H9 (cell line): Measurements from ENCODE around the gene IGF2BP2. TPM values are rescaled to one million over a fixed set of nuclear protein-coding genes. Genes with fewer than 3 reads are reported as not detected.
"Not testable (repeated sequence)": the region's sequence is repeated elsewhere in the genome, so short reads cannot be mapped to it uniquely, and the experiment has no call there.

Experiments used
- DNase-seq: peaks from one replicate; pipeline ENCODE4 v3.0.0-alpha.2; 2017
- H2AFZ ChIP-seq: one replicate; pipeline ENCODE4 v1.6.1; 2013; ENCODE audit warnings: mild to moderate bottlenecking, low read length, control low read depth, moderate library complexity
- H2AK5ac ChIP-seq: 2 replicates; pipeline ENCODE4 v1.6.1; 2013; ENCODE audit warnings: low read length, control low read depth, mixed read lengths; ENCODE audit not compliant: insufficient read length
- H2BK120ac ChIP-seq: one replicate; pipeline ENCODE4 v1.6.1; 2013; ENCODE audit warnings: low read depth, mild to moderate bottlenecking, low read length, control low read depth, inconsistent platforms; ENCODE audit not compliant: poor library complexity, severe bottlenecking
- H2BK12ac ChIP-seq: 2 replicates; pipeline ENCODE4 v1.6.1; 2013; ENCODE audit warnings: low read length, control low read depth, mixed read lengths, low read depth; ENCODE audit not compliant: insufficient read length
- H2BK15ac ChIP-seq: 2 replicates; pipeline ENCODE4 v1.6.1; 2013; ENCODE audit warnings: low read depth, low read length, control low read depth
- H2BK20ac ChIP-seq: one replicate; pipeline ENCODE4 v1.6.1; 2013; ENCODE audit warnings: low read depth, mild to moderate bottlenecking, low read length, control low read depth, inconsistent platforms; ENCODE audit not compliant: poor library complexity, severe bottlenecking
- H2BK5ac ChIP-seq: 2 replicates; pipeline ENCODE4 v1.6.1; 2013; ENCODE audit warnings: low read length, control low read depth, mixed read lengths; ENCODE audit not compliant: insufficient read length
- H3K14ac ChIP-seq: 2 replicates; pipeline ENCODE4 v1.6.1; 2013; ENCODE audit warnings: low read length, control low read depth; ENCODE audit not compliant: insufficient read depth
- H3K18ac ChIP-seq: 2 replicates; pipeline ENCODE4 v1.6.1; 2013; ENCODE audit warnings: low read depth, mild to moderate bottlenecking, mixed read lengths, low read length, control low read depth; ENCODE audit not compliant: insufficient read length
- H3K23ac ChIP-seq: 2 replicates; pipeline ENCODE4 v1.6.1; 2013; ENCODE audit warnings: low read length, control low read depth, mixed read lengths, low read depth; ENCODE audit not compliant: insufficient read length
- H3K23me2 ChIP-seq: 2 replicates; pipeline ENCODE4 v1.6.1; 2013; ENCODE audit warnings: low read depth, mild to moderate bottlenecking, mixed read lengths, low read length, control low read depth; ENCODE audit not compliant: insufficient read length, poor library complexity, severe bottlenecking
- H3K27ac ChIP-seq: 2 replicates; pipeline ENCODE4 v1.5.1; 2013; ENCODE audit warnings: low read length, control low read depth, mixed read lengths, low read depth; ENCODE audit not compliant: insufficient read length
- H3K27me3 ChIP-seq: 2 replicates; pipeline ENCODE4 v1.6.1; 2013; ENCODE audit warnings: low read length, control low read depth, inconsistent platforms; ENCODE audit not compliant: insufficient read depth
- H3K4ac ChIP-seq: 2 replicates; pipeline ENCODE4 v1.6.1; 2013; ENCODE audit warnings: low read depth, mild to moderate bottlenecking, control low read depth, inconsistent platforms, low read length, moderate library complexity
- H3K4me1 ChIP-seq: 2 replicates; pipeline ENCODE4 v1.6.1; 2013; ENCODE audit warnings: low read length, control low read depth, inconsistent platforms; ENCODE audit not compliant: insufficient read depth
- H3K4me2 ChIP-seq: 2 replicates; pipeline ENCODE4 v1.6.1; 2013; ENCODE audit warnings: low read length, control low read depth, mixed read lengths; ENCODE audit not compliant: insufficient read length, insufficient read depth
- H3K56ac ChIP-seq: 2 replicates; pipeline ENCODE4 v1.6.1; 2013; ENCODE audit warnings: low read depth, mild to moderate bottlenecking, mixed read lengths, low read length, control low read depth; ENCODE audit not compliant: insufficient read length
- H3K79me1 ChIP-seq: 2 replicates; pipeline ENCODE4 v1.6.1; 2013; ENCODE audit warnings: low read depth, mild to moderate bottlenecking, moderate library complexity, low read length, control low read depth, inconsistent platforms; ENCODE audit not compliant: insufficient read depth, poor library complexity, severe bottlenecking
- H3K79me2 ChIP-seq: 2 replicates; pipeline ENCODE4 v1.6.1; 2013; ENCODE audit warnings: low read length, control low read depth, inconsistent platforms; ENCODE audit not compliant: insufficient read depth
- H3K9ac ChIP-seq: 2 replicates; pipeline ENCODE4 v1.6.1; 2013; ENCODE audit warnings: low read length, control low read depth, mixed read lengths; ENCODE audit not compliant: insufficient read length; ENCODE audit errors: extremely low read depth
- H3K9me3 ChIP-seq: one replicate; pipeline ENCODE4 v1.6.1; 2013; ENCODE audit warnings: low read depth, low read length, inconsistent platforms; ENCODE audit not compliant: control insufficient read depth
- H3T11ph ChIP-seq: one replicate; pipeline ENCODE4 v1.6.1; 2013; ENCODE audit warnings: mild to moderate bottlenecking, low read length, control low read depth, inconsistent platforms
- H4K20me1 ChIP-seq: one replicate; pipeline ENCODE4 v1.6.1; 2013; ENCODE audit not compliant: control insufficient read depth, insufficient read length, insufficient read depth
- H4K5ac ChIP-seq: 2 replicates; pipeline ENCODE4 v1.6.1; 2013; ENCODE audit warnings: low read depth, mild to moderate bottlenecking, mixed read lengths, low read length, control low read depth; ENCODE audit not compliant: insufficient read length
- H4K8ac ChIP-seq: replicated peaks from 2 replicates; pipeline ENCODE4 v1.6.1; 2013; ENCODE audit warnings: low read length, control low read depth, mixed read lengths, low read depth; ENCODE audit not compliant: insufficient read length
- H4K91ac ChIP-seq: 2 replicates; pipeline ENCODE4 v1.6.1; 2013; ENCODE audit warnings: low read depth, mild to moderate bottlenecking, moderate library complexity, mixed read lengths, low read length, control low read depth; ENCODE audit not compliant: insufficient read length
- H3K27ac Mint-ChIP-seq, 3 experiments: 2 replicates in 2 of 3; 3 replicates in 1 of 3; pipeline ENCODE4 v1.8.0; 2020 to 2021; ENCODE audit warnings: mixed read lengths in 3 of 3, mild to moderate bottlenecking in 1 of 3, moderate library complexity in 1 of 3
- H3K27me3 Mint-ChIP-seq: 2 replicates; pipeline ENCODE4 v1.8.0; 2021; ENCODE audit warnings: low read depth, mild to moderate bottlenecking, moderate library complexity, mixed read lengths
- H3K36me3 Mint-ChIP-seq, 3 experiments: 2 replicates in 2 of 3; 3 replicates in 1 of 3; pipeline ENCODE4 v1.8.0; 2020 to 2021; ENCODE audit warnings: low read depth in 3 of 3, mixed read lengths in 3 of 3; ENCODE audit not compliant: insufficient read depth in 1 of 3
- H3K4me1 Mint-ChIP-seq, 2 experiments: 2 replicates each; pipeline ENCODE4 v1.8.0; 2020; ENCODE audit warnings: mixed read lengths in 2 of 2
- H3K4me3 Mint-ChIP-seq, 2 experiments: 2 replicates in 1 of 2; 3 replicates in 1 of 2; pipeline ENCODE4 v1.8.0; 2020 to 2021; ENCODE audit warnings: mild to moderate bottlenecking in 2 of 2, mixed read lengths in 2 of 2, moderate library complexity in 1 of 2
- H3K9me3 Mint-ChIP-seq, 2 experiments: 2 replicates in 1 of 2; 3 replicates in 1 of 2; pipeline ENCODE4 v1.8.0; 2020; ENCODE audit warnings: mild to moderate bottlenecking in 2 of 2, mixed read lengths in 2 of 2, moderate library complexity in 1 of 2
- WGBS: extraction: QIAGEN DNeasy Blood & Tissue Kit; methylation state at CpG from one replicate; pipeline ENCODE4 v1.1.7; 2013; ENCODE audit warnings: missing lambda C conversion rate, low lambda C conversion rate, mixed read lengths; ENCODE audit not compliant: insufficient read length; ENCODE audit errors: extremely low coverage; 5-methylcytosine and 5-hydroxymethylcytosine counted together
- total RNA-seq: library from RNA; stranded (reverse); gene quantifications from 2 replicates; pipeline ENCODE4 v1.2.1, GENCODE V29; 2021
- TF ChIP-seq, protein P1 (sequence below): fragments of 200-600 bp; sonication (generic); conservative IDR thresholded peaks from 3 replicates; pipeline ENCODE4 v1.8.0; 2021; ENCODE audit warnings: antibody characterized with exemption, mild to moderate bottlenecking

Gene IGF2BP2
- total RNA-seq, 1 experiment from 2014 or later = 130 TPM

GRCh38 chr3:185768578-185768982, 56.3 kb downstream of the IGF2BP2 start:
- not testable (repeated sequence) for H4K5ac ChIP-seq, H2BK5ac ChIP-seq, H2BK15ac ChIP-seq, H3K4ac ChIP-seq, H4K91ac ChIP-seq, H2AK5ac ChIP-seq, H3K9me3 ChIP-seq, H2BK20ac ChIP-seq, H3T11ph ChIP-seq, H2AFZ ChIP-seq, H3K9ac ChIP-seq, H3K14ac ChIP-seq, H3K27me3 ChIP-seq, H2BK120ac ChIP-seq, H2BK12ac ChIP-seq, H3K18ac ChIP-seq, H4K8ac ChIP-seq, H3K27ac ChIP-seq, H3K4me3 Mint-ChIP-seq, H3K27me3 Mint-ChIP-seq, H3K23ac ChIP-seq, H3K56ac ChIP-seq, H3K23me2 ChIP-seq, H3K4me2 ChIP-seq, H3K36me3 Mint-ChIP-seq, H3K9me3 Mint-ChIP-seq, H3K4me1 ChIP-seq, H4K20me1 ChIP-seq
- peaks cover 59 to 61% of the 10 kb centered on the region in 2 experiments for H3K4me1 Mint-ChIP-seq
- TF ChIP-seq, protein P1, sequence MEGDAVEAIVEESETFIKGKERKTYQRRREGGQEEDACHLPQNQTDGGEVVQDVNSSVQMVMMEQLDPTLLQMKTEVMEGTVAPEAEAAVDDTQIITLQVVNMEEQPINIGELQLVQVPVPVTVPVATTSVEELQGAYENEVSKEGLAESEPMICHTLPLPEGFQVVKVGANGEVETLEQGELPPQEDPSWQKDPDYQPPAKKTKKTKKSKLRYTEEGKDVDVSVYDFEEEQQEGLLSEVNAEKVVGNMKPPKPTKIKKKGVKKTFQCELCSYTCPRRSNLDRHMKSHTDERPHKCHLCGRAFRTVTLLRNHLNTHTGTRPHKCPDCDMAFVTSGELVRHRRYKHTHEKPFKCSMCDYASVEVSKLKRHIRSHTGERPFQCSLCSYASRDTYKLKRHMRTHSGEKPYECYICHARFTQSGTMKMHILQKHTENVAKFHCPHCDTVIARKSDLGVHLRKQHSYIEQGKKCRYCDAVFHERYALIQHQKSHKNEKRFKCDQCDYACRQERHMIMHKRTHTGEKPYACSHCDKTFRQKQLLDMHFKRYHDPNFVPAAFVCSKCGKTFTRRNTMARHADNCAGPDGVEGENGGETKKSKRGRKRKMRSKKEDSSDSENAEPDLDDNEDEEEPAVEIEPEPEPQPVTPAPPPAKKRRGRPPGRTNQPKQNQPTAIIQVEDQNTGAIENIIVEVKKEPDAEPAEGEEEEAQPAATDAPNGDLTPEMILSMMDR = peak; percentile 93
- DNase-seq = peak; percentile 63
- H3K79me2 ChIP-seq = peaks cover 34% of the 10 kb centered on the region; the same call in 1 of the 2 replicates
- H3K27ac Mint-ChIP-seq = peak overlapping the region in 1 of 3 experiments; percentile 81; a peak in 2 of 7 replicates
- peaks cover 14% of the 10 kb centered on the region for H3K79me1 ChIP-seq
- no CpG with 5 or more reads among the region's 4 CpGs for WGBS
